PC-3 (cell line): ENCODE results near the gene DELE1. TPM values are rescaled to one million over a fixed set of nuclear protein-coding genes. Genes with fewer than 3 reads are reported as not detected.

ENCODE experiments used
- ATAC-seq: fragments of 200-7000 bp; cut with Tn5 transposase; 2 replicates; pipeline ENCODE4 v1.9.1; 2020; ENCODE audit warnings: mild to moderate bottlenecking, moderate library complexity
- BruUV-seq: library from RNA; stranded (reverse); fragments of 400-500 nt; replicated peaks from 2 replicates; lab custom pipeline; 2021; lab: Mats Ljungman, UMichigan
- CTCF ChIA-PET: fragments of 300-600 bp; sonication (Branson Sonifier 250); formaldehyde crosslinking; loops from one replicate; lab custom pipeline; 2022; ENCODE audit warnings: antibody characterized with exemption; lab: Charles Lee
- POLR2A ChIA-PET: fragments of 300-600 bp; sonication (Branson Sonifier 250); formaldehyde crosslinking; loops from one replicate; lab custom pipeline; 2022; ENCODE audit warnings: antibody characterized with exemption; ENCODE audit not compliant: unreplicated experiment; lab: Charles Lee
- DNase-seq: peaks from one replicate; pipeline ENCODE4 v3.0.0-alpha.2; 2015
- H2AFZ ChIP-seq: fragments of 300-600 bp; sonication (generic); 2 replicates; pipeline ENCODE4 v1.6.0; 2016; ENCODE audit warnings: antibody characterized with exemption, low read length
- H3F3A ChIP-seq: fragments of 300-600 bp; sonication (generic); one replicate; pipeline ENCODE4 v1.6.0; 2017; ENCODE audit warnings: antibody characterized with exemption, low read length, control low read depth, mild to moderate bottlenecking; ENCODE audit not compliant: unreplicated experiment
- H3K27ac ChIP-seq: fragments of 300-600 bp; sonication (generic); 2 replicates; pipeline ENCODE4 v1.5.1; 2016; ENCODE audit warnings: mild to moderate bottlenecking, low read length
- H3K27me3 ChIP-seq: fragments of 300-600 bp; sonication (generic); 2 replicates; pipeline ENCODE4 v1.6.1; 2016; ENCODE audit warnings: low read length, mixed read lengths
- H3K36me3 ChIP-seq: fragments of 300-600 bp; sonication (generic); 2 replicates; pipeline ENCODE4 v1.6.1; 2016; ENCODE audit warnings: low read depth, mixed run types, low read length, mixed read lengths
- H3K4me1 ChIP-seq: fragments of 300-600 bp; sonication (generic); 2 replicates; pipeline ENCODE4 v1.5.1; 2016; ENCODE audit warnings: low read length; ENCODE audit not compliant: insufficient read depth
- H3K4me2 ChIP-seq: fragments of 300-600 bp; sonication (generic); 2 replicates; pipeline ENCODE4 v1.6.0; 2016; ENCODE audit warnings: low read length
- H3K4me3 ChIP-seq: fragments of 300-600 bp; sonication (generic); 2 replicates; pipeline ENCODE4 v1.5.1; 2016; ENCODE audit warnings: mild to moderate bottlenecking, low read length, mixed read lengths
- H3K79me2 ChIP-seq: fragments of 300-600 bp; sonication (generic); 2 replicates; pipeline ENCODE4 v1.6.1; 2017; ENCODE audit warnings: low read length, mixed read lengths
- H3K9ac ChIP-seq: fragments of 300-600 bp; sonication (generic); 2 replicates; pipeline ENCODE4 v1.6.0; 2016; ENCODE audit warnings: mild to moderate bottlenecking, low read length
- H3K9me2 ChIP-seq: fragments of 300-600 bp; sonication (generic); replicated peaks from 2 replicates; pipeline ENCODE4 v1.6.1; 2016; ENCODE audit warnings: mixed run types, low read length, mixed read lengths
- H3K9me3 ChIP-seq: fragments of 300-600 bp; sonication (generic); 2 replicates; pipeline ENCODE4 v1.6.1; 2016; ENCODE audit warnings: low read length, mixed read lengths
- H4K20me1 ChIP-seq: fragments of 300-600 bp; sonication (generic); 2 replicates; pipeline ENCODE4 v1.6.1; 2016; ENCODE audit warnings: low read length, mixed read lengths
- EZH2 ChIP-seq: fragments of 300-600 bp; sonication (generic); IDR thresholded peaks from one replicate; pipeline ENCODE4 v1.6.1; 2017; ENCODE audit warnings: antibody characterized with exemption, mild to moderate bottlenecking, low read length; ENCODE audit not compliant: unreplicated experiment
- EZH2phosphoT487 ChIP-seq: fragments of 300-600 bp; sonication (generic); IDR thresholded peaks from 2 replicates; pipeline ENCODE4 v1.6.1; 2018; ENCODE audit warnings: mild to moderate bottlenecking, antibody characterized with exemption, low read length, borderline replicate concordance
- intact Hi-C: fragments of 100-400 bp; cut with micrococcal nuclease; formaldehyde crosslinking; loops from 2 replicates; pipeline ENCODE4 v1.9.0; 2023
- total RNA-seq: library from RNA; depleted of rRNA; stranded (reverse); fragments of >200 nt; gene quantifications from 2 replicates; pipeline ENCODE4 v1.2.3, GENCODE V29; 2014
- TF ChIP-seq, protein P1 (sequence below): fragments of 300-600 bp; sonication (generic); conservative IDR thresholded peaks from 2 replicates; pipeline ENCODE4 v1.5.1; 2017; ENCODE audit warnings: antibody characterized with exemption, low read depth, mild to moderate bottlenecking, low read length

The DELE1 gene
- total RNA-seq, 1 experiment from 2014 or later: 46.6 TPM

GRCh38 chr5:141882594-141883183 is 41.0 kb upstream of the DELE1 start:
- Histone ChIP-seq H3K27me3 (no peaks in the 10 kb centered on the region), H2AFZ (no peak overlapping the region), H3K9ac (no peak overlapping the region), H3K4me2 (no peak overlapping the region), H3K27ac (no peak overlapping the region), H3F3A (no peaks in the 10 kb centered on the region), H4K20me1 (no peaks in the 10 kb centered on the region), H3K4me1 (no peaks in the 10 kb centered on the region; the same call in 1 of the 2 replicates), H3K79me2 (peaks cover 3% of the 10 kb centered on the region), H3K4me3 (no peak overlapping the region), H3K36me3 (no peaks in the 10 kb centered on the region), H3K9me3 (no peaks in the 10 kb centered on the region), H3K9me2 (no peaks in the 10 kb centered on the region)
- BruUV-seq: no TSS peak
- CTCF ChIA-PET: no interaction called here
- DNase-seq (no peak), ATAC-seq (no peak)
- intact Hi-C loops: no loop called here
- POLR2A ChIA-PET: no interaction called here
- TF ChIP-seq EZH2 (no peak), EZH2phosphoT487 (no peak)
- TF ChIP-seq, protein P1, sequence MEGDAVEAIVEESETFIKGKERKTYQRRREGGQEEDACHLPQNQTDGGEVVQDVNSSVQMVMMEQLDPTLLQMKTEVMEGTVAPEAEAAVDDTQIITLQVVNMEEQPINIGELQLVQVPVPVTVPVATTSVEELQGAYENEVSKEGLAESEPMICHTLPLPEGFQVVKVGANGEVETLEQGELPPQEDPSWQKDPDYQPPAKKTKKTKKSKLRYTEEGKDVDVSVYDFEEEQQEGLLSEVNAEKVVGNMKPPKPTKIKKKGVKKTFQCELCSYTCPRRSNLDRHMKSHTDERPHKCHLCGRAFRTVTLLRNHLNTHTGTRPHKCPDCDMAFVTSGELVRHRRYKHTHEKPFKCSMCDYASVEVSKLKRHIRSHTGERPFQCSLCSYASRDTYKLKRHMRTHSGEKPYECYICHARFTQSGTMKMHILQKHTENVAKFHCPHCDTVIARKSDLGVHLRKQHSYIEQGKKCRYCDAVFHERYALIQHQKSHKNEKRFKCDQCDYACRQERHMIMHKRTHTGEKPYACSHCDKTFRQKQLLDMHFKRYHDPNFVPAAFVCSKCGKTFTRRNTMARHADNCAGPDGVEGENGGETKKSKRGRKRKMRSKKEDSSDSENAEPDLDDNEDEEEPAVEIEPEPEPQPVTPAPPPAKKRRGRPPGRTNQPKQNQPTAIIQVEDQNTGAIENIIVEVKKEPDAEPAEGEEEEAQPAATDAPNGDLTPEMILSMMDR: no peak

DNA sequence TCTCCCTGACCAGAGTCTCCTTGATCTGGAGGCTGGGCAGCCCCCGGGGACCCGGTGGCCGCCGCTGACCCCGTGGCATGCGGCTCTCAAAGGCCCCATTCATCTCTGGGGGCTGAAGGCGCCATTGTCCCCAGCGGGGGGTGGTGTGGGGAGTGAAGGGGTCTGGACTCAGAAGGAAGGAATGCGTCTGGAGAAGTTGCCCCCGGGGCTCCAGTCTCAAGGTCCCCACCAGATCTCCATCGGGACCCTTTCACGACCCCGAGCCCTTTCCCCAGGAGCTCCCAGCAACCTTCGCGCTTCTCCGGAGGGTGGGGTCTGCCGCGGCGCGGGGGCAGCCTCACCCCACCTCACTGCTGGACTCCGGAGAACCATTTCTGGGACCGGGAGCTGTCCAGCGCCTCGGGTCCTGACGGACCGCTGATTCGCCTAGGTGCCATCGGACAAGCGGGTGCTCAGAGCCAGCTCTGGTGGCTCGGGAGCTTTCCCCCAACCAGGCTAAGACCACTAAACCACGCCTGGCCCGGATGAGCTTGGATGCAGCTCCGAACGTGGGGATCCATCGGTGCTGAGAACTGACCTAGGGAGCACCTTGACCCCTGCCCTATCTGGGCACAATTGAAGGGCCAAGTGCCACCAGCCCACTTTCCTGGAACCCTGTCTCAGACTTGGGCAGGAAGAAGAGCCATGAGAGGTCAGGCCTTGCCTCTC is 40.3 kb upstream of the DELE1 start:
- H3K4me1 ChIP-seq: no peaks in the 10 kb centered on the region; the same call in 1 of the 2 replicates
- TF ChIP-seq EZH2phosphoT487 (no peak), EZH2 (no peak)
- TF ChIP-seq, protein P1: no peak
- no peaks in the 10 kb centered on the region for H3F3A ChIP-seq
- H3K27ac ChIP-seq: no peak overlapping the region
- H3K79me2 ChIP-seq: no peaks in the 10 kb centered on the region
- no peaks in the 10 kb centered on the region for H3K27me3 ChIP-seq
- no peak overlapping the region for H3K4me2 ChIP-seq
- no peaks in the 10 kb centered on the region for H4K20me1 ChIP-seq
- H3K4me3 ChIP-seq: no peak overlapping the region
- ChIA-PET CTCF (no interaction called here), POLR2A (no interaction called here)
- intact Hi-C loops: no loop called here
- no peaks in the 10 kb centered on the region for H3K36me3 ChIP-seq
- H2AFZ ChIP-seq: no peak overlapping the region
- no peak for ATAC-seq
- H3K9ac ChIP-seq: no peak overlapping the region
- no TSS peak for BruUV-seq
- peak; percentile 26 for DNase-seq
- no peaks in the 10 kb centered on the region for H3K9me3 ChIP-seq
- no peaks in the 10 kb centered on the region for H3K9me2 ChIP-seq

- BruUV-seq: no TSS peak
- POLR2A ChIA-PET: no interaction called here
- H2AFZ ChIP-seq: no peak overlapping the region
- CTCF ChIA-PET: no interaction called here
- DNase-seq: no peak
- H3F3A ChIP-seq: no peaks in the 10 kb centered on the region
- no peak overlapping the region for H3K9ac ChIP-seq
- ATAC-seq: no peak
- no peaks in the 10 kb centered on the region for H3K79me2 ChIP-seq
- no peaks in the 10 kb centered on the region; the same call in 1 of the 2 replicates for H3K4me1 ChIP-seq
- H3K4me2 ChIP-seq: no peak overlapping the region
- TF ChIP-seq EZH2 (no peak), EZH2phosphoT487 (no peak)
- TF ChIP-seq, protein P1: no peak
- H3K4me3 ChIP-seq: no peak overlapping the region
- intact Hi-C loops: no loop called here
- no peaks in the 10 kb centered on the region for H3K9me3 ChIP-seq
- H3K27ac ChIP-seq: no peak overlapping the region
- H3K27me3 ChIP-seq: no peaks in the 10 kb centered on the region
- H3K36me3 ChIP-seq: no peaks in the 10 kb centered on the region
- no peaks in the 10 kb centered on the region for H3K9me2 ChIP-seq
- H4K20me1 ChIP-seq: no peaks in the 10 kb centered on the region
Observed at GRCh38 chr5:141883892-141884318, 39.8 kb upstream of the DELE1 start.
